GM12864 (cell line): ENCODE results near the gene BCAR3.

Experiments
- DNase-seq: peaks from one replicate; pipeline ENCODE4 v3.0.0-alpha.2; 2011; ENCODE audit warnings: low read depth
- H3K4me3 ChIP-seq: 2 replicates; pipeline ENCODE4 v1.5.1; 2011; ENCODE audit warnings: mild to moderate bottlenecking, low read depth, low read length, control low read depth
- CTCF ChIP-seq: IDR thresholded peaks from 2 replicates; pipeline ENCODE4 v1.5.1; 2011; ENCODE audit warnings: low read depth, mild to moderate bottlenecking, moderate library complexity, low read length, control low read depth, inconsistent platforms; ENCODE audit errors: missing control alignments

Gene BCAR3

GRCh38 chr1:93599479-93599878 lies 82.2 kb downstream of the BCAR3 start:
- TF ChIP-seq CTCF: no peak
- DNase-seq: no peak
- no peak overlapping the region for H3K4me3 ChIP-seq

GRCh38 chr1:93598861-93599439 lies 82.7 kb downstream of the BCAR3 start:
- no peak overlapping the region for H3K4me3 ChIP-seq
- no peak for DNase-seq
- no peak for TF ChIP-seq CTCF

- DNase-seq: no peak
- TF ChIP-seq CTCF: no peak
- H3K4me3 ChIP-seq: no peak overlapping the region
Observed at GRCh38 chr1:93598396-93598795, 83.2 kb downstream of the BCAR3 start.

- TF ChIP-seq CTCF: no peak
- no peak for DNase-seq
- no peak overlapping the region for H3K4me3 ChIP-seq
Observed at GRCh38 chr1:93597709-93598108, 83.9 kb downstream of the BCAR3 start.

GRCh38 chr1:93596329-93597089 lies 85.1 kb downstream of the BCAR3 start:
- H3K4me3 ChIP-seq: no peak overlapping the region
- TF ChIP-seq CTCF: no peak
- DNase-seq: no peak

GRCh38 chr1:93595743-93596142 lies 85.9 kb downstream of the BCAR3 start:
- DNase-seq: no peak
- no peak overlapping the region for H3K4me3 ChIP-seq
- no peak for TF ChIP-seq CTCF

GRCh38 chr1:93595266-93595665 lies 86.4 kb downstream of the BCAR3 start:
- H3K4me3 ChIP-seq: no peak overlapping the region
- DNase-seq: no peak
- no peak for TF ChIP-seq CTCF
